ENCODE data around the gene USB1. TPM values are rescaled to one million over a fixed set of nuclear protein-coding genes. Genes with fewer than 3 reads are reported as not detected.
A peak's percentile ranks its signal among the peaks of the same experiment; 100 is the strongest.
"Not testable (repeated sequence)": the region's sequence is repeated elsewhere in the genome, so short reads cannot be mapped to it uniquely, and the experiment has no call there.

USB1 gene
- total and polyA plus RNA-seq, 2 experiments from 2014 or later, result 7.6 to 48.4 TPM

DNA sequence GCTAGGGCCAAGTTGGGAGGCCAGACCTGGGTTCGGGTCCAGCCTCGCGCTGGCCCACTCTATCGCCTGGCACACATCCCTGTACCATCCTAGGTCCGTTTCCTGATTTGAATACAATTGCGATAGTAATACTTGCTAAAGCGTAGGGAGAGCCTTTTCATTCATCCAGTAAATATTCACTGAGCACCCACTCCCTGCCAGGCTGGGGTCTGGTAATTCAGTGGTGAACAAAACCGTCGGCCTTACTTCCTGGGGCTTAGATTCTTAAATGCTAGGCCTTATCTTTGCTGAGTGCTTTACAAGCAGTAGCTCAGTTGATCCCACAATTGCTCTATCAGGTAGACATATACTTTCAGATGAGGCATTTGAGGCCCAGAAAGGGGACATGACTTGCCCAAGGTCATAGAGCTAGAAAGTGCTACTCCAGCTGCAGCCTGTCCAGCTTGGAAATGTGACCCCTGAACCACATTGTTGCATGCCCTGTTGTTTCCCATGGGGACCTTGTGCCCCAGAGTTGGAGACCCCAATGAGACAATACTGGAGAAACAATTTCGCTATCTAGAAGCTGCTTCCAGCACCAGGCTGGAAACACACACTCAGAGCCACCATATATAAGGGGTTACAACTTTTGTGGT lies 691 bp downstream of the USB1 start:
- H3K9me2 ChIP-seq (ENCODE audit: insufficient read depth), result no peaks in the 10 kb centered on the region
- peak; percentile 7 for DNase-seq
- H3K9me3 ChIP-seq (ENCODE audit: low read depth), result no peaks in the 10 kb centered on the region
- peaks cover 5% of the 10 kb centered on the region; the same call in 1 of the 2 replicates for H3K36me3 ChIP-seq (ENCODE audit: low read depth)
- WGBS, 2 experiments (ENCODE audit: low coverage in 1 of 2, low lambda C conversion rate in 2 of 2, missing lambda C conversion rate in 2 of 2), result 53 to 54% methylated on average over 10 of the region's 10 CpGs
- TF ChIP-seq EZH2 (IDR thresholded peaks at IDR 0.05; ENCODE audit: insufficient read depth, poor library complexity, severe bottlenecking) (no peak), EZH2phosphoT487 (IDR thresholded peaks at IDR 0.05; ENCODE audit: insufficient read depth, low read depth) (no peak)
- no peak overlapping the region for H3K27ac ChIP-seq
- H3K9ac ChIP-seq, result peak overlapping the region; percentile 88
- peaks cover 14% of the 10 kb centered on the region; the same call in 1 of the 2 replicates for H3K79me2 ChIP-seq (ENCODE audit: insufficient read depth)
- H3F3A ChIP-seq (ENCODE audit: insufficient read depth), result peaks cover 18% of the 10 kb centered on the region
- H4K20me1 ChIP-seq (ENCODE audit: insufficient read depth), result no peaks in the 10 kb centered on the region
- H3K4me2 ChIP-seq (ENCODE audit: unreplicated experiment), result peak overlapping the region; percentile 84
- peak overlapping the region; percentile 98 for H3K4me3 ChIP-seq
- in situ Hi-C loops (cut with MboI), result loop anchor here (25.0 kb wide), 1 partner anchor 485 kb away; no protein-coding TSS in a partner anchor
- no peaks in the 10 kb centered on the region for H3K27me3 ChIP-seq (replicated peaks; ENCODE audit: insufficient read depth)
- H3K4me1 ChIP-seq (ENCODE audit: insufficient read depth), result peaks cover 16% of the 10 kb centered on the region
- peak overlapping the region; percentile 97 for H2AFZ ChIP-seq

GRCh38 chr16:58002416-58002800 lies 1.2 kb downstream of the USB1 start:
- WGBS, 2 experiments (ENCODE audit: low coverage in 1 of 2, low lambda C conversion rate in 2 of 2, missing lambda C conversion rate in 2 of 2), result 70 to 73% methylated on average over 9 of the region's 9 CpGs
- Histone ChIP-seq H3K4me2 (ENCODE audit: unreplicated experiment) (no peak overlapping the region), H2AFZ (no peak overlapping the region), H3K36me3 (ENCODE audit: low read depth) (peaks cover 5% of the 10 kb centered on the region; the same call in 1 of the 2 replicates), H3K79me2 (ENCODE audit: insufficient read depth) (peaks cover 19% of the 10 kb centered on the region; the same call in 1 of the 2 replicates), H4K20me1 (ENCODE audit: insufficient read depth) (no peaks in the 10 kb centered on the region), H3K9me3 (ENCODE audit: low read depth) (no peaks in the 10 kb centered on the region), H3F3A (ENCODE audit: insufficient read depth) (peaks cover 18% of the 10 kb centered on the region), H3K4me1 (ENCODE audit: insufficient read depth) (peaks cover 16% of the 10 kb centered on the region), H3K9me2 (ENCODE audit: insufficient read depth) (no peaks in the 10 kb centered on the region), H3K4me3 (no peak overlapping the region), H3K9ac (no peak overlapping the region), H3K27me3 (replicated peaks; ENCODE audit: insufficient read depth) (no peaks in the 10 kb centered on the region), H3K27ac (no peak overlapping the region)
- DNase-seq, result no peak
- in situ Hi-C loops (cut with MboI), result loop anchor here (25.0 kb wide), 1 partner anchor 485 kb away; no protein-coding TSS in a partner anchor
- TF ChIP-seq EZH2phosphoT487 (IDR thresholded peaks at IDR 0.05; ENCODE audit: insufficient read depth, low read depth), result no peak
- no peak for TF ChIP-seq EZH2 (IDR thresholded peaks at IDR 0.05; ENCODE audit: insufficient read depth, poor library complexity, severe bottlenecking)

DNA sequence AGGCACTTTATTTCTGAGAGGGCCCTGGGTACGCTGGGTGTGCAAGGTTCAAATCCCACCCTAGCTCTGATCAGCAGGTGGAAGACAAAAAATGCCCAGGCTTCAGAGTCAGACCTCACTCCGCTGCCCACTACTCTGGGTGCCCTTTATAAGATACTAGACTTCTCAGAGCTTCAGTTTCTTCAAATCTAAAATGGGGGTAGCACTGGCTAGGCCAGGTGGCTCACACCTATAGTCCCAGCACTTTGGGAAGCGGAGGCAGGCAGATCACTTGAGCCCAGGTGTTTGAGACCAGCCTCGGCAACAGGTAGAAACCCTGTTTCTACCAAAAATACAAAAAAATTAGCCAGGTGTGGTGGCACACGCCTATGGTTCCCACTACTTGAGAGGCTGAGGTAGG lies 1.7 kb downstream of the USB1 start:
- Histone ChIP-seq H3K4me3 (no peak overlapping the region), H3K4me2 (ENCODE audit: unreplicated experiment) (no peak overlapping the region), H3K4me1 (ENCODE audit: insufficient read depth) (peaks cover 16% of the 10 kb centered on the region), H3F3A (ENCODE audit: insufficient read depth) (peaks cover 18% of the 10 kb centered on the region), H2AFZ (no peak overlapping the region), H3K9me3 (ENCODE audit: low read depth) (no peaks in the 10 kb centered on the region), H3K27me3 (replicated peaks; ENCODE audit: insufficient read depth) (no peaks in the 10 kb centered on the region), H3K9ac (no peak overlapping the region), H4K20me1 (ENCODE audit: insufficient read depth) (no peaks in the 10 kb centered on the region), H3K36me3 (ENCODE audit: low read depth) (peaks cover 5% of the 10 kb centered on the region; the same call in 1 of the 2 replicates), H3K9me2 (ENCODE audit: insufficient read depth) (no peaks in the 10 kb centered on the region), H3K79me2 (ENCODE audit: insufficient read depth) (peaks cover 21% of the 10 kb centered on the region; the same call in 1 of the 2 replicates), H3K27ac (no peak overlapping the region)
- WGBS, 2 experiments (ENCODE audit: low coverage in 1 of 2, low lambda C conversion rate in 2 of 2, missing lambda C conversion rate in 2 of 2), result 97 to 98% methylated on average over 5 of the region's 5 CpGs
- no peak for TF ChIP-seq EZH2 (IDR thresholded peaks at IDR 0.05; ENCODE audit: insufficient read depth, poor library complexity, severe bottlenecking)
- no peak for TF ChIP-seq EZH2phosphoT487 (IDR thresholded peaks at IDR 0.05; ENCODE audit: insufficient read depth, low read depth)
- no peak for DNase-seq
- in situ Hi-C loops (cut with MboI), result loop anchor here (25.0 kb wide), 1 partner anchor 484 kb away; no protein-coding TSS in a partner anchor

DNA sequence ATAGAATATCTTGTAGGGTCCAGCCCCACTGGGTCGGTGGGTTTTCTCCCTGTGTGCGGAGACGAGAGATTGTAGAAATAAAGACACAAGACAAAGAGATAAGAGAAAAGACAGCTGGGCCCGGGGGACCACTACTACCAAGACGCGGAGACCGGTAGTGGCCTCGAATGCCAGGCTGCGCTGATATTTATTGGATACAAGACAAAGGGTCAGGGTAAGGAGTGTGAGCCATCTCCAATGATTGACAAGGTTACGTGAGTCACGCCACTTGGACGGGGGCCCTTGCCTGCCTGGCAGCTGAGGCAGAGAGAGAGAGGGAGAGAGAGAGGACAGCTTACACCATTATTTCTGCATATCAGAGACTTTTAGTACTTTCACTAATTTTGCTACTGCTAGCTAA lies 3.5 kb downstream of the USB1 start:
- not testable (repeated sequence) for H3K4me2 ChIP-seq (ENCODE audit: unreplicated experiment); H3F3A ChIP-seq (ENCODE audit: insufficient read depth); H3K4me1 ChIP-seq (ENCODE audit: insufficient read depth); H3K9me2 ChIP-seq (ENCODE audit: insufficient read depth); H3K36me3 ChIP-seq (ENCODE audit: low read depth); H3K27ac ChIP-seq; H3K27me3 ChIP-seq (replicated peaks; ENCODE audit: insufficient read depth); H3K9me3 ChIP-seq (ENCODE audit: low read depth); H3K9ac ChIP-seq; H2AFZ ChIP-seq; H3K4me3 ChIP-seq; H4K20me1 ChIP-seq (ENCODE audit: insufficient read depth)
- peaks cover 28% of the 10 kb centered on the region; the same call in 1 of the 2 replicates for H3K79me2 ChIP-seq (ENCODE audit: insufficient read depth)
- peak; percentile 18 for DNase-seq
- in situ Hi-C loops (cut with MboI), result loop anchor here (5.0 to 25.0 kb wide), 2 partner anchors 102 to 483 kb away; no protein-coding TSS in a partner anchor
- 81 to 84% methylated on average over 12 of the region's 12 CpGs for whole genome bisulfite sequencing, 2 experiments (ENCODE audit: low coverage in 1 of 2, low lambda C conversion rate in 2 of 2, missing lambda C conversion rate in 2 of 2)
